Stimulated activated CD4-positive, alpha-beta T cell treated with anti-CD3 and anti-CD28 coated beads, Interleukin-2, amount 100 ng/mL, for 4 hours (primary cell): ENCODE results near the gene ETFB.

Source experiments
- DNase-seq: peaks from one replicate; pipeline ENCODE4 v3.0.0-alpha.2; 2020; ENCODE audit warnings: low read depth

ETFB gene

GRCh38 chr19:51351266-51351990, 14.8 kb downstream of the ETFB start:
- DNase-seq = no peak

- DNase-seq = no peak
Observed at GRCh38 chr19:51347209-51347928, 18.8 kb downstream of the ETFB start.

DNA sequence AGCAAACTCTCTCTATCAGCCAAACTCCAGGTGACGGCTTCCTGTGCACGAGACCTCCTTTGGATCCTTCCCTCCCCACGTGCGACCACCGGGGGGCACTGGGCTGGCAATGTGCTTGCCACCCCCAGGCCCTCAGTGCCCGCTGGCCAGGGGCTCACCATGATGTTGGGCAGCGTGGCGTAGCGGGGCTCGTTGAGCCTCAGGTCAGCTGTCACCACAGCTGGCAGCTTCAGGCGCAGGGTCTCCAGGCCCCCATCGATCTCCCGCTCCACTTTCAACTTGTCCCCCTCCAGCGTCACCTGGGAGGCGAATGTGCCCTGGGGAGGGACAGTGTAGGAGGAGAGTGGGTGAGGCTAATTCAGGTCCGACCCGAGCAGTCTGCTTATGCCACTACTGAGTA, 19.4 kb downstream of the ETFB start:
- DNase-seq = no peak

DNA sequence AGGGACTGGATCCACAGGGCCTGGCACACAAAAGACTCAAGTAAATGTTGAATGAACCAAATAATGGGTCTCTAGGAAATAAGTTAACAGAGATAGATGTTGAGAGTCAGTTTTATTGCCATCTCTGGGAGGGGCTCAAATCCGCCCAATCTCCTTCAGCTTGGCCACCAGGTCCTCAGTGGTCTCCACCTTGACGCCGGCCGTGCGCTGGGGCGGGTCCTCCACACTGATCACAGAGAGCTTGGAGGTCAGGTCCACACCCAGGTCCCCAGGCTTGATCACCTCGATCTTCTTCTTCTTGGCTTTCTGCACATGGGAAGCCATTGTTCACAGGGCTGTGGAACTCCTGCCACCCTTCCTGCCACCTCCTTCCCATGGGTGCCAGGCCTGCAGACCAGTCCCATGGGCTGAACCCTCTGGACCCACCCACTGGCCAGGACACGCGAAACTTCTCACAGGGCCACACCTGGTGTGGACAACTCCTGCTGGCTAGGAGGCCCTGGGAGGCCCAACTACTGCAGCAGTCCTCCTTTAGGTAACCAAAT, 21.0 kb downstream of the ETFB start:
- DNase-seq = no peak

- no peak for DNase-seq
Observed at GRCh38 chr19:51342631-51343569, 23.3 kb downstream of the ETFB start.

GRCh38 chr19:51341976-51342580, 24.1 kb downstream of the ETFB start, which contains the start of gene VSIG10L:
Gene VSIG10L, minus strand, starts transcription at chr19:51342139. Its CDS starts 15 bp downstream, at chr19:51342124.
- DNase-seq = no peak

GRCh38 chr19:51341066-51341465, 25.1 kb downstream of the ETFB start:
- no peak for DNase-seq

DNA sequence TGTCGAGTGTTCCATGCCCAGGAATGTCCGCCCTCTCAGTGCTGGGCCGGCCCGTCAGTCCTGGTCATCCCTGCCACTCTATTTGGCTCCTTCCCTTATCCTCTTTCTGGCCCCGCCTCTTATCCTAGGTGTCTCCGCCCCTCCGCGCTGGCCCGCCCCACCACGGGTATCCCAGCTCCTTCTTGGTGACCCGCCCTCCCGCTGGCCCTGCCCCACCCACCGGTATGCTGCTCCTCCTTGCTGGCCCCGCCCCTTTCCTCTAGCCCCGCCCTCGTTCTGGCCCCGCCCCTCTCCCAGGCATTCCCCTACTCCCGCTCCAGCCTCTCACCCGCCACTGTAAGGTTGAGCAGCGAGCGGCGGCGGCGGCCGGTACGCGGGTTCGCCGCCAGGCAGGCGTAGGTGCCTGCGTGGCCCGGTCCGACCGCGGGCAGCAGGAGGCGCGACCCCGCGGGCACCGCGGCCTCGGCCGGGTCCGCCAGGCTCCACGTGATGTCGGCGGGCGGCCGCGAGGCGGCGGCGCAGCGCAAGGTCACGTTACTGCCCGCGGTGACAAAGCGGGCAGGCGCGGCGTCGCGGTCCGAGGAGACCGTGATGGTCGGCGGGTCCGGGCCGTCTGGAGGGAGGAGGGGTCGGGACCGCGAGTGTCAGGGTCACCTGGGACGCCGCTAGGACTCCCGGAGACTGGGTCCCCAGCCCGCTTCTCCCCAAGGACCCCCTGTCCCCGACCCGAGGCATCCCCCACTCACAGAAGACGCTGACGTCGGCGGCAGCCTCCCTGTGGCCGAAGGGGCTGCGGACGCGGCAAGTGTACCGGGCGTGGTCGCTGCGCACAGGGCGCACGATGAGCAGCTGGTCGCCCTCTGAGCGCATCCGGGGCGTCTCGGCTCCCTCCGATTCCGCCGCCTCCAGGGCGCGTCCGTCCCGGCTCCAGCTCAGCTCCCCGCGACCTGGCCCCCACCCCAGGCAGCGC, 26.2 kb downstream of the ETFB start:
- DNase-seq = peak; percentile 89

DNA sequence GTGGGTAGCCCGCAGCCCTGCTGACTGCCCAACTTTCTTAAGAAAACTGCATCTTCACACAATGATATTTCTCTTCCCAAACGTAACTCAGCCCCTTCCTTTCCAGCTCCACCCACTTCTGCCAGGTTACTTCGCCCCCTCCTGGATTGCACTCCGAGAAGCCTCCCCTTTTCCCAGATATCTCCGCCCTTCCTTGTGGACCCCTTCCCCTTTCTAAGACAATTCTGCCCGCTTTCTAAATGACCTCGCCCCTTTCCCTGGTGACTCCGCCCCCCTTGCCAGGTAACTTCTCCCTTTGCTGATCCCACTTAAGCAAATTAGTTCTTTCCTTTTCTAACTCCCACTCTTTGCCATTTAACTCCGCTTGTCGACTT, 26.9 kb downstream of the ETFB start:
- no peak for DNase-seq

DNA sequence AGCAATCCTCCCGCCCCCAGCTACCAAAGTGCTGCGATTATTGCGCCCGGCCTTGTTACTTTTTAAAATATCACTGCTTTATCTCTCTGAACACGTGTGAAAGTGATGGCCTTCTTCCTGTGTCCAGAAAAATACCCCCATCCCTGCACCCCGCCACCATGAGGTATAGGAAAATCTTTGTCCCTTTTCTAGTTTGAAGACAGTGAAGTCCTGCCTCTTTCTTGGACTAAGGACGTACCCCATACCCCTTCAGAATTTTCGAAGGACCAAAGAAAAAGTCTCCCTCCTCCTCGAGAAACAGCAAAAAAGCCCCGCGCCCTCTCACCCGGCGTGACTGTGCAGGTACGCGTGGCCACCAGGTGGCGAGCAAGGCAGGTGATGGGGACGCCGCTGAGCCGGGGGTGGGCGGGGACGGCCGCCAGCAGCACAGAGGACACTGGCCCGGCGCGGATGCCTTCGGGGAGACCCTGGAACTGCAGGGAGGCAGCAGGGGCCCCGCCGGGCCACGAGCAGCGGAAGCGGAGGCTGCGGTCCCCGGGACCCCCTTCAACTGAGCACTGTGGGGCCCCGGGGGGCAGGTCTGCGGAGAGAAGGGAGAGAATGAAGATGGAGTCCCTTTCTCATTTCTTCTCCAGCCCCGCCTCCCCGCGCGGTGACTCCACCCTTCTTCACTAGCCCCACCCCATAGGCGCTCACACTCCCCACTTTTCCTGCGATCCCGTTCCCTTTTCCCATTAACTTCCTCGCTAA, 27.4 kb downstream of the ETFB start:
- peak; percentile 83 for DNase-seq

DNA sequence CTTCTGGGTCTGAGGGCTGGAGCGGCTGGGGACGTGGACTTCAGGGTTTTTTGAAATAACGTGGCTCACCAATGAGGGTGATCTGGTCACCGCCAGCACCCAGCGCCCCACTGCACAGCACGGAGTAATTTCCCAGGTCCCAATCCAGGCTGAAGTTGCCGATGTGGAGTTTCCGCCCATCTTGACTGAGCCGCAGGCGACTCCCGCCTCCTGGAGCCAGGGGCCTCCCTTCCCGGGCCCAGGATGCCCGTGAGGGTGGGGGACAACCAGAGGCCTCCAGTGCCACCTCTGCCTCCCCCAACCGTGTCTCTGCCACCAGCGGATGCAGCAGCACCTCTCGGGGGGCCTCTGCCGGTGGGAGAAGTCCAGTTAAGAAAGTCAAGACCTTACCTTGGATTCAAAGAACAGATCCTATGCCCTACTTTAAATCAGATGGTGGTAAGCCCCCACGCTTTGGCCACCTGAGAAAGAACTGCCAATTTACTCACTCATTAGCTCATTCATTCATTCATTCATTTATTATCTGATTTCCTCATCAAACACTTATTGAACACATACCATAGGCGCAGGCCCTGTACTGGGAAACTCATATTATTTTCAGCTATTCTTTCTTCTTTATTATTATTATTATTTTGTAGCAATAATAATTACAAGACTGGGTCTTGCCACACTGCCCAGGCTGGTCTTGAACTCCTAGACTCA, 28.2 kb downstream of the ETFB start:
- no peak for DNase-seq

GRCh38 chr19:51337141-51337860, 28.9 kb downstream of the ETFB start:
- DNase-seq = no peak

DNA sequence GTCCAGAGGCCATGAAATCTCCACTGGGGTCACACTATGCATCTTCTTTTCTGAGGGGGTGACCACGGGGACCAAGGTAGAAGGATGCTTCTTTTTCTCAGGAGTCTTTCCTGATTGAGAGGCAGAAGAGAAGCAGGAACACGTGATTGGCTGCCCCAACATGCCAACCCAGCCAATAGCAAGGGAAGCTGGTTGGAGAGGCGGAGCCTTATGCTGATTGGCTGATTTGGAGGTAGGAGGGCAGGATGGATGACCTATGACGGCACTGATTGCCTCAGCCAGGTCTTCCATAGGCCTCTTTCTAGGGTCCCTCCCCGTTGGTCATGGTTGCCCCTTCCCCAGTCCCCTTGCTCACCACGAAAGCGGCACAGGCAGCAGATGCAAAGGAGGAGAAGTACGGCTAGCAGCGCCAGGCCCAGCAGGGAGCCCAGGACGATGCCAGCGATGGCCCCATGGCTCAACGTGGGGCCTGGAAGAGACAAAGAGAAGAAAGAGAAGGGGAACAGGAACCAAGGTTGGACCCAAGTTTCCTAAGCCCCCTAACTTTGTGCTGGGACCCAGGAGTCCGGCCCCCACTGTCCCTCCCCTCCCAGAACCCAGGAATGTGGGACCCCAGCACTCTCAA, 32.2 kb downstream of the ETFB start:
- no peak for DNase-seq

DNA sequence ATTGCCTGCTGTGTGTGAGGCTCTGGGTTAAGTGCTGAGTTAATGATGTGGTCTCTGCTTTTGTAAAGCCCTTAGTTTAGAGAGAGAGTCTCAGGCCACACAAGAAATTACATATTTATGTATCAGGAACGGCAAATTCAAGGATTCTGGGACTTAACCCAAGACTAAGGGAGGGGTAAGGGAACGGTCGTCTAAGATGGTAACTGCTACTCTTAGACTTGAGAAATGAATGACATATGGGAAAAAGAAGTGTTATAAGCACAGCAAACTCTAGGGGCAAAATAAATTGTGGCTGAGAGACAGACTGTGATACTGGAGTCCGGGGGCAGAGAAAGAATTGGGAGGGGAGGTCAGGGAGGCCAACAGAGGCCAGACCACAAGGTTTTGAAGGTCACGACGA, 34.5 kb downstream of the ETFB start:
- DNase-seq = no peak

DNA sequence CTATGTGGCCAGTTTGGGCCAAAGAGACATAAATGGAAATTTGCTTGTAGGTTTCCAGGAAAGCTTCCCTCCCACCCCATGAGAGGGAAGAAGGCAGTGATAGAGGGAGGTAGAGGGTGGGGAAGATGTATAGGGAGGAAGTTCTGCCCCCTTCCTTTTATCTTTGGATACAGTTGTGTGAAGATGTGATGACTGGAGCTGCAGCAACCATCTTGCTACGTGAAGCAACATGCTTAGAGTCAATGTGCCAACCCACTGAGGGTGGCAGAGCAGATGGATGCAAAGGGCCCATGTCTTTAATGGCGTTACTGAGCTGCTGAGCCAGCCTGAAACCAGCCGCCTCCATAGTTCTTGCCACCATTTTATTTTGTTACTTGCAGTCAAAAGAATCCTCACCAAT, 35.0 kb downstream of the ETFB start:
- no peak for DNase-seq

DNA sequence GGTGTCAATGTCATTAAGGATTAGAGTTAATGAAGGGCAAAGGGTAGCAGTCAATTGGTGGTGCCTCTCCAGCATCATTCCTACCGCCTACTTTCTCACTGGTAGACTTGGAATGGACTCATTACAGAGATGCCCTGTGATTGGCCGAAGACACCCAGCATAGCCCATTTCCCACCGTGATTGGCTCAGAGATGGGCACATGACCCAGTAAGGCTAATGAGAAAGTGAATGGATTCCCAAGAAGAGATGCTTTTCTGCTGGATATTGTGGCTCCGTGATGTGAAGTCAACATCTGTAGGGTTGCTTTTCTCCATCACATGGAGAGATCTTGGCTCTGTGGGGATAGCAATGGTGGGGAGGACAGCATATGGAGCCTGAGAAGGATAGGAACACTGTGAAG, 35.8 kb downstream of the ETFB start:
- DNase-seq = no peak

DNA sequence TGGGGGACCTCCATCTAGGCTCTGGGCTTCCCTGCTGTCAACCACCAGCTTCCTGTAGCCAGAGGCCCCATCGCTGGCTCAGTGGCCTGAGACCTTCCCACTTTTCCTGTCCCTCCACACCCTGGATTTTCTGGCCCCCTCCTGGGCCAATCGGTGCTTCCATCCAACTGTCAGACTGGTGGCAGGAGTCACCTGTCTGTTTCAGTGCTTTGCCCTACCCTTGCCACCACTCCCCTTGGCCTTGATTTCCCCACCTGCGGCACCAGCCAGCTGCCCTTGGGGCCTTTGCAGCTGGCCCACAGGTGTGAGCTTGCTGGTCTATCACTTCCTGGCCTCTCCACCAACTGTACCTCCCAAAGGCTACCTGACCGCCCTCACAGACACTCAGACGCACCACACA, 36.8 kb downstream of the ETFB start:
- DNase-seq = no peak
